Glomerular visceral epithelial cell (primary cell): Measurements from ENCODE around the gene GDPD5.

Experiments
- DNase-seq: peaks from one replicate; pipeline ENCODE4 v3.0.0-alpha.2; 2016; ENCODE audit errors: extremely low spot score

GDPD5 gene

GRCh38 chr11:75525433-75526191 is at the start of gene GDPD5:
GDPD5 (minus strand) TSS chr11:75525941; CDS start chr11:75477735, 48,206 bp downstream.
- peak; percentile 87 for DNase-seq

GRCh38 chr11:75574698-75575602 is 49.2 kb upstream of the GDPD5 start:
- DNase-seq = no peak

- DNase-seq = no peak
Observed at GRCh38 chr11:75572744-75573143, 47.0 kb upstream of the GDPD5 start.

GRCh38 chr11:75571625-75572024 is 45.9 kb upstream of the GDPD5 start:
- DNase-seq = no peak

GRCh38 chr11:75570559-75571139 is 44.9 kb upstream of the GDPD5 start:
- DNase-seq = no peak

- no peak for DNase-seq
Observed at GRCh38 chr11:75568616-75569219, 43.0 kb upstream of the GDPD5 start.

GRCh38 chr11:75567971-75568370 is 42.2 kb upstream of the GDPD5 start:
- DNase-seq = no peak

GRCh38 chr11:75566763-75567279 is 41.1 kb upstream of the GDPD5 start:
- no peak for DNase-seq

GRCh38 chr11:75565916-75566762 is 40.4 kb upstream of the GDPD5 start:
- no peak for DNase-seq

- peak; percentile 82 for DNase-seq
Observed at GRCh38 chr11:75565221-75565814, 39.6 kb upstream of the GDPD5 start.

- peak; percentile 71 for DNase-seq
Observed at GRCh38 chr11:75563978-75564552, 38.3 kb upstream of the GDPD5 start.

GRCh38 chr11:75563501-75563977 is 37.8 kb upstream of the GDPD5 start:
- DNase-seq = no peak

- DNase-seq = peak; percentile 76
Observed at GRCh38 chr11:75562836-75563484, 37.2 kb upstream of the GDPD5 start.

GRCh38 chr11:75562048-75562835 is 36.5 kb upstream of the GDPD5 start, which contains the start of gene SERPINH1:
SERPINH1 (plus strand) TSS chr11:75562253; CDS start chr11:75566350, 4,097 bp downstream.
- DNase-seq = peak; percentile 83

- DNase-seq = no peak
Observed at GRCh38 chr11:75561426-75562047, 35.8 kb upstream of the GDPD5 start.

- peak; percentile 19 for DNase-seq
Observed at GRCh38 chr11:75560644-75561043, 34.9 kb upstream of the GDPD5 start.

- DNase-seq = no peak
Observed at GRCh38 chr11:75558939-75559843, 33.5 kb upstream of the GDPD5 start.
